Endothelial cell of umbilical vein (primary cell): ENCODE measurements around the gene TM9SF4.
"Not testable (repeated sequence)": the region's sequence is repeated elsewhere in the genome, so short reads cannot be mapped to it uniquely, and the experiment has no call there.

ENCODE experiments used
- CTCF ChIP-seq, 2 donors: IDR thresholded peaks; 1 replicate in 1 of 2; 2 replicates in 1 of 2; pipeline ENCODE4 v1.5.1; 2011; ENCODE audit warnings: low read length in 2 of 2, mild to moderate bottlenecking in 2 of 2, moderate library complexity in 2 of 2, control low read depth in 1 of 2, inconsistent platforms in 1 of 2, low read depth in 1 of 2; ENCODE audit not compliant: insufficient read depth in 1 of 2; ENCODE audit errors: extremely low read depth in 1 of 2
- EZH2 ChIP-seq: IDR thresholded peaks from 2 replicates; pipeline ENCODE4 v1.6.1; 2012; ENCODE audit warnings: borderline replicate concordance, low read depth, mild to moderate bottlenecking, moderate library complexity, low read length, inconsistent platforms; ENCODE audit not compliant: severe bottlenecking
- FOS ChIP-seq: IDR thresholded peaks from 2 replicates; pipeline ENCODE4 v1.6.1; 2011; ENCODE audit warnings: mild to moderate bottlenecking, low read length, moderate library complexity, borderline replicate concordance; ENCODE audit not compliant: insufficient read depth
- JUN ChIP-seq: IDR thresholded peaks from 2 replicates; pipeline ENCODE4 v1.6.1; 2011; ENCODE audit warnings: borderline replicate concordance, low read depth; ENCODE audit not compliant: insufficient read length, insufficient read depth
- MAX ChIP-seq: IDR thresholded peaks from 2 replicates; pipeline ENCODE4 v1.6.1; 2011; ENCODE audit not compliant: insufficient read depth, insufficient read length
- MYC ChIP-seq: IDR thresholded peaks from one replicate; pipeline ENCODE4 v1.6.1; 2011; ENCODE audit warnings: mild to moderate bottlenecking, low read depth, low read length
- POLR2A ChIP-seq: IDR thresholded peaks from 2 replicates; pipeline ENCODE4 v1.6.1; 2012; ENCODE audit warnings: low read depth, mild to moderate bottlenecking, control low read depth, low read length
- POLR2AphosphoS5 ChIP-seq: IDR thresholded peaks from 2 replicates; pipeline ENCODE4 v1.6.1; 2012; ENCODE audit warnings: low read depth, mild to moderate bottlenecking, control low read depth, low read length, moderate library complexity; ENCODE audit not compliant: insufficient read depth

GRCh38 chr20:32193336-32193735, 83.8 kb downstream of the TM9SF4 start:
- not testable (repeated sequence) for TF ChIP-seq CTCF (IDR thresholded peaks at IDR 0.05; ENCODE audit: extremely low read depth in 1 of 2, insufficient read depth in 1 of 2, low read depth in 1 of 2, low read length in 2 of 2); JUN; EZH2; MAX; POLR2A; POLR2AphosphoS5; FOS; MYC
